ENCODE measurements around the gene LPP. TPM values are rescaled to one million over a fixed set of nuclear protein-coding genes. Genes with fewer than 3 reads are reported as not detected.

Gene LPP
- total and polyA plus RNA-seq, 10 of the 15 experiments (the other 5 are each of a cell fraction or from before 2014, with no cell fraction given), result under 0.01 to 0.62 (median 0.03) TPM

DNA sequence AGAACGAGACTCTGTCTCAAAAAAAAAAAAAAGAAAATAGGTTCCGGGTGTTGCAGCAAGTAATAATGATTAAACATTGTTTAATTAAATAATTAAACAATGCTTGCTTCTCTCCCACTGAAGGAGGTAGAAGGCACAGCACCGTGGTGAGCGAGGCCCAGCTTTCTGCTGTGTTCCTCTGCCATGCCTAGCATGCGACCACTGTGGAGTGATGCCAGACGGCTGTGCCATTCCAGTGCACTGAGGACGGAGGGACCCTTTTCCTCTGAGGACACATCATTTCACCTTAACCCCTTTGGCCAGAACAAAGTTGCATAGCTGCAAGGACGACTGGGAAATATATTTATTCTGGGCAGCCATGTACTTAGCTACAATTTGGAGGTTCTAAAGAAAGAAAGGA is 695.0 kb downstream of the LPP start:
- H3K27ac ChIP-seq (ENCODE audit: control insufficient read depth, insufficient read depth), result no peak overlapping the region
- no TSS peak for BruUV-seq (replicated peaks)
- WGBS (ENCODE audit: insufficient coverage, insufficient replicate concordance, low lambda C conversion rate, missing lambda C conversion rate), result 42% methylated on average over 7 of the region's 8 CpGs
- CTCF ChIA-PET, result no interaction called here
- H3K36me3 ChIP-seq (ENCODE audit: control insufficient read depth in 2 of 2, insufficient read depth in 2 of 2, low read length in 1 of 2), result no peaks in the 10 kb centered on the region
- FAIRE-seq, result no peak
- no peaks in the 10 kb centered on the region for H4K20me1 ChIP-seq (ENCODE audit: control insufficient read depth, insufficient read depth)
- H3K9ac ChIP-seq (ENCODE audit: control insufficient read depth, insufficient read depth, low read length), result no peak overlapping the region
- in situ Hi-C loops (cut with MboI), result no loop called here
- POLR2A ChIA-PET, result no interaction called here
- intact Hi-C loops (cut with micrococcal nuclease; ENCODE audit: unreplicated experiment), result no loop called here
- H3K9me3 ChIP-seq (replicated peaks; ENCODE audit: control insufficient read depth, insufficient read depth, low read length), result no peaks in the 10 kb centered on the region
- no peak overlapping the region for H3K4me3 ChIP-seq
- no peak for ATAC-seq
- SMC1A ChIA-PET (ENCODE audit: uncharacterized antibody, unreplicated experiment), result no interaction called here
- H3K4me1 ChIP-seq (ENCODE audit: control insufficient read depth, insufficient read depth, low read length), result no peaks in the 10 kb centered on the region
- DNase-seq (ENCODE audit: low read depth, low spot score), result no peak
- no peak overlapping the region for H2AFZ ChIP-seq (ENCODE audit: control insufficient read depth, low read depth, low read length)
- TF ChIP-seq SIX5 (IDR thresholded peaks at IDR 0.05; ENCODE audit: low read depth, low read length, severe bottlenecking) (no peak), ZNF274 (IDR thresholded peaks at IDR 0.05; ENCODE audit: insufficient read depth, insufficient read length) (no peak), PAX8 (IDR thresholded peaks at IDR 0.05) (no peak), NR2F1 (conservative IDR thresholded peaks at IDR 0.05) (no peak), SMARCA5 (IDR thresholded peaks at IDR 0.05) (no peak), CHD1 (IDR thresholded peaks at IDR 0.05; ENCODE audit: low read depth, low read length) (no peak), MTA3 (IDR thresholded peaks at IDR 0.05; ENCODE audit: borderline replicate concordance, low read length) (no peak), RAD51 (IDR thresholded peaks at IDR 0.05) (no peak), IRF4 (IDR thresholded peaks at IDR 0.05; ENCODE audit: low read depth, low read length) (no peak), MEF2B (IDR thresholded peaks at IDR 0.05; ENCODE audit: partially characterized antibody, poor library complexity, severe bottlenecking) (no peak), TARDBP (IDR thresholded peaks at IDR 0.05; ENCODE audit: borderline replicate concordance) (no peak), IKZF1 (conservative IDR thresholded peaks at IDR 0.05) (no peak), STAT1 (conservative IDR thresholded peaks at IDR 0.05) (no peak), CEBPB (IDR thresholded peaks at IDR 0.05; ENCODE audit: borderline replicate concordance in 1 of 2, low read depth in 2 of 2, low read length in 2 of 2) (no peak), POLR2A (IDR thresholded peaks at IDR 0.05; ENCODE audit: low read depth, low read length) (no peak), WRNIP1 (IDR thresholded peaks at IDR 0.05; ENCODE audit: borderline replicate concordance, low read depth, low read length) (no peak)
- TF ChIP-seq, protein P1, sequence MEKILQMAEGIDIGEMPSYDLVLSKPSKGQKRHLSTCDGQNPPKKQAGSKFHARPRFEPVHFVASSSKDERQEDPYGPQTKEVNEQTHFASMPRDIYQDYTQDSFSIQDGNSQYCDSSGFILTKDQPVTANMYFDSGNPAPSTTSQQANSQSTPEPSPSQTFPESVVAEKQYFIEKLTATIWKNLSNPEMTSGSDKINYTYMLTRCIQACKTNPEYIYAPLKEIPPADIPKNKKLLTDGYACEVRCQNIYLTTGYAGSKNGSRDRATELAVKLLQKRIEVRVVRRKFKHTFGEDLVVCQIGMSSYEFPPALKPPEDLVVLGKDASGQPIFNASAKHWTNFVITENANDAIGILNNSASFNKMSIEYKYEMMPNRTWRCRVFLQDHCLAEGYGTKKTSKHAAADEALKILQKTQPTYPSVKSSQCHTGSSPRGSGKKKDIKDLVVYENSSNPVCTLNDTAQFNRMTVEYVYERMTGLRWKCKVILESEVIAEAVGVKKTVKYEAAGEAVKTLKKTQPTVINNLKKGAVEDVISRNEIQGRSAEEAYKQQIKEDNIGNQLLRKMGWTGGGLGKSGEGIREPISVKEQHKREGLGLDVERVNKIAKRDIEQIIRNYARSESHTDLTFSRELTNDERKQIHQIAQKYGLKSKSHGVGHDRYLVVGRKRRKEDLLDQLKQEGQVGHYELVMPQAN (conservative IDR thresholded peaks at IDR 0.05), result no peak
- TF ChIP-seq, protein P2, sequence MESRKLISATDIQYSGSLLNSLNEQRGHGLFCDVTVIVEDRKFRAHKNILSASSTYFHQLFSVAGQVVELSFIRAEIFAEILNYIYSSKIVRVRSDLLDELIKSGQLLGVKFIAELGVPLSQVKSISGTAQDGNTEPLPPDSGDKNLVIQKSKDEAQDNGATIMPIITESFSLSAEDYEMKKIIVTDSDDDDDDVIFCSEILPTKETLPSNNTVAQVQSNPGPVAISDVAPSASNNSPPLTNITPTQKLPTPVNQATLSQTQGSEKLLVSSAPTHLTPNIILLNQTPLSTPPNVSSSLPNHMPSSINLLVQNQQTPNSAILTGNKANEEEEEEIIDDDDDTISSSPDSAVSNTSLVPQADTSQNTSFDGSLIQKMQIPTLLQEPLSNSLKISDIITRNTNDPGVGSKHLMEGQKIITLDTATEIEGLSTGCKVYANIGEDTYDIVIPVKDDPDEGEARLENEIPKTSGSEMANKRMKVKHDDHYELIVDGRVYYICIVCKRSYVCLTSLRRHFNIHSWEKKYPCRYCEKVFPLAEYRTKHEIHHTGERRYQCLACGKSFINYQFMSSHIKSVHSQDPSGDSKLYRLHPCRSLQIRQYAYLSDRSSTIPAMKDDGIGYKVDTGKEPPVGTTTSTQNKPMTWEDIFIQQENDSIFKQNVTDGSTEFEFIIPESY (IDR thresholded peaks at IDR 0.05), result no peak
- TF ChIP-seq, protein P3, sequence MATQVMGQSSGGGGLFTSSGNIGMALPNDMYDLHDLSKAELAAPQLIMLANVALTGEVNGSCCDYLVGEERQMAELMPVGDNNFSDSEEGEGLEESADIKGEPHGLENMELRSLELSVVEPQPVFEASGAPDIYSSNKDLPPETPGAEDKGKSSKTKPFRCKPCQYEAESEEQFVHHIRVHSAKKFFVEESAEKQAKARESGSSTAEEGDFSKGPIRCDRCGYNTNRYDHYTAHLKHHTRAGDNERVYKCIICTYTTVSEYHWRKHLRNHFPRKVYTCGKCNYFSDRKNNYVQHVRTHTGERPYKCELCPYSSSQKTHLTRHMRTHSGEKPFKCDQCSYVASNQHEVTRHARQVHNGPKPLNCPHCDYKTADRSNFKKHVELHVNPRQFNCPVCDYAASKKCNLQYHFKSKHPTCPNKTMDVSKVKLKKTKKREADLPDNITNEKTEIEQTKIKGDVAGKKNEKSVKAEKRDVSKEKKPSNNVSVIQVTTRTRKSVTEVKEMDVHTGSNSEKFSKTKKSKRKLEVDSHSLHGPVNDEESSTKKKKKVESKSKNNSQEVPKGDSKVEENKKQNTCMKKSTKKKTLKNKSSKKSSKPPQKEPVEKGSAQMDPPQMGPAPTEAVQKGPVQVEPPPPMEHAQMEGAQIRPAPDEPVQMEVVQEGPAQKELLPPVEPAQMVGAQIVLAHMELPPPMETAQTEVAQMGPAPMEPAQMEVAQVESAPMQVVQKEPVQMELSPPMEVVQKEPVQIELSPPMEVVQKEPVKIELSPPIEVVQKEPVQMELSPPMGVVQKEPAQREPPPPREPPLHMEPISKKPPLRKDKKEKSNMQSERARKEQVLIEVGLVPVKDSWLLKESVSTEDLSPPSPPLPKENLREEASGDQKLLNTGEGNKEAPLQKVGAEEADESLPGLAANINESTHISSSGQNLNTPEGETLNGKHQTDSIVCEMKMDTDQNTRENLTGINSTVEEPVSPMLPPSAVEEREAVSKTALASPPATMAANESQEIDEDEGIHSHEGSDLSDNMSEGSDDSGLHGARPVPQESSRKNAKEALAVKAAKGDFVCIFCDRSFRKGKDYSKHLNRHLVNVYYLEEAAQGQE (IDR thresholded peaks at IDR 0.05; ENCODE audit: low read depth, low read length), result no peak
- RAD21 ChIA-PET (ENCODE audit: unreplicated experiment), result no interaction called here
- no peaks in the 10 kb centered on the region; a peak in 1 of 4 replicates for H3K27me3 ChIP-seq (replicated peaks in 1 of 2; ENCODE audit: control insufficient read depth in 2 of 2, insufficient read depth in 2 of 2, low read length in 1 of 2)
- H3K4me2 ChIP-seq (ENCODE audit: control insufficient read depth, insufficient read depth), result no peak overlapping the region
- no peaks in the 10 kb centered on the region for H3K79me2 ChIP-seq (ENCODE audit: control insufficient read depth, insufficient read depth, low read length)

All from GM12878 (cell line).